Liver (tissue), 9 donors: ENCODE measurements around the gene AEBP2. TPM values are rescaled to one million over a fixed set of nuclear protein-coding genes. Genes with fewer than 3 reads are reported as not detected.

ENCODE experiments used
- DNase-seq: peaks from one replicate; pipeline ENCODE4 v3.0.0-alpha.2; 2017; ENCODE audit warnings: low spot score
- H3K27ac ChIP-seq, 2 donors: one replicate each; pipeline ENCODE4 v1.7.0; 2013; ENCODE audit warnings: inconsistent platforms in 2 of 2, low read length in 2 of 2, control low read depth in 1 of 2, low read depth in 1 of 2, mild to moderate bottlenecking in 1 of 2
- H3K27me3 ChIP-seq, 4 donors: one replicate each; pipeline versions ENCODE4 v1.6.1 to v1.7.0; 2013; ENCODE audit warnings: low read length in 3 of 4, inconsistent platforms in 1 of 4, mild to moderate bottlenecking in 1 of 4, moderate library complexity in 1 of 4; ENCODE audit not compliant: control insufficient read depth in 4 of 4, insufficient read depth in 4 of 4
- H3K36me3 ChIP-seq, 4 donors: one replicate each; pipeline versions ENCODE4 v1.6.1 to v1.7.0; 2013; ENCODE audit warnings: low read length in 3 of 4, mild to moderate bottlenecking in 3 of 4, low read depth in 1 of 4, moderate library complexity in 1 of 4; ENCODE audit not compliant: control insufficient read depth in 4 of 4, insufficient read depth in 3 of 4
- H3K4me1 ChIP-seq, 4 donors: one replicate each; pipeline versions ENCODE4 v1.6.1 to v1.7.0; 2013; ENCODE audit warnings: low read length in 3 of 4, mild to moderate bottlenecking in 3 of 4, moderate library complexity in 1 of 4; ENCODE audit not compliant: control insufficient read depth in 4 of 4, insufficient read depth in 4 of 4
- H3K4me3 ChIP-seq, 3 donors: one replicate each; pipeline versions ENCODE4 v1.6.1 to v1.7.0; 2013; ENCODE audit warnings: low read length in 3 of 3, control low read depth in 1 of 3, low read depth in 1 of 3, mild to moderate bottlenecking in 1 of 3
- H3K9ac ChIP-seq, 2 donors: one replicate each; pipeline ENCODE4 v1.7.0; 2013; ENCODE audit warnings: low read length in 2 of 2, mild to moderate bottlenecking in 2 of 2, moderate library complexity in 2 of 2, control low read depth in 1 of 2, low read depth in 1 of 2
- H3K9me3 ChIP-seq, 4 donors: one replicate each; pipeline versions ENCODE4 v1.6.1 to v1.7.0; 2013; ENCODE audit warnings: low read length in 3 of 4; ENCODE audit not compliant: control insufficient read depth in 4 of 4
- EGR1 ChIP-seq, 2 donors: IDR thresholded peaks; 2 replicates each; pipeline ENCODE4 v1.6.1; 2016 to 2018; ENCODE audit warnings: antibody characterized with exemption in 2 of 2, low read depth in 2 of 2
- FOXA1 ChIP-seq: IDR thresholded peaks from 2 replicates; pipeline ENCODE4 v1.6.1; 2016; ENCODE audit warnings: antibody characterized with exemption
- FOXA2 ChIP-seq: IDR thresholded peaks from 2 replicates; pipeline ENCODE4 v1.6.1; 2016; ENCODE audit warnings: antibody characterized with exemption
- GABPA ChIP-seq, 2 donors: IDR thresholded peaks in 1 of 2; conservative IDR thresholded peaks in 1 of 2; 2 replicates each; pipeline ENCODE4 v1.6.1; 2016; ENCODE audit warnings: antibody characterized with exemption in 2 of 2, mild to moderate bottlenecking in 1 of 2, moderate library complexity in 1 of 2
- HNF4A ChIP-seq, 2 donors: conservative IDR thresholded peaks; 2 replicates each; pipeline ENCODE4 v1.6.1; 2016; ENCODE audit warnings: antibody characterized with exemption in 2 of 2, mild to moderate bottlenecking in 2 of 2
- HNF4G ChIP-seq: IDR thresholded peaks from 2 replicates; pipeline ENCODE4 v1.6.1; 2016; ENCODE audit warnings: antibody characterized with exemption
- JUND ChIP-seq, 2 donors: IDR thresholded peaks; 2 replicates each; pipeline ENCODE4 v1.6.1; 2016; ENCODE audit warnings: antibody characterized with exemption in 2 of 2
- NR2F2 ChIP-seq: IDR thresholded peaks from 2 replicates; pipeline ENCODE4 v1.6.1; 2016; ENCODE audit warnings: antibody characterized with exemption
- RAD21 ChIP-seq, 2 donors: IDR thresholded peaks; 2 replicates each; pipeline ENCODE4 v1.6.1; 2016; ENCODE audit warnings: antibody characterized with exemption in 2 of 2, mild to moderate bottlenecking in 2 of 2
- RXRA ChIP-seq, 2 donors: IDR thresholded peaks; 2 replicates each; pipeline ENCODE4 v1.6.1; 2017 to 2018; ENCODE audit warnings: antibody characterized with exemption in 2 of 2, mild to moderate bottlenecking in 1 of 2
- SP1 ChIP-seq: IDR thresholded peaks from 2 replicates; pipeline ENCODE4 v1.6.1; 2018; ENCODE audit warnings: antibody characterized with exemption, mild to moderate bottlenecking
- TAF1 ChIP-seq: conservative IDR thresholded peaks from 2 replicates; pipeline ENCODE4 v1.6.1; 2016; ENCODE audit warnings: antibody characterized with exemption, mild to moderate bottlenecking
- YY1 ChIP-seq: IDR thresholded peaks from 2 replicates; pipeline ENCODE4 v1.6.1; 2016; ENCODE audit warnings: antibody characterized with exemption, mild to moderate bottlenecking
- ZBTB33 ChIP-seq: IDR thresholded peaks from 2 replicates; pipeline ENCODE4 v1.6.1; 2016; ENCODE audit warnings: antibody characterized with exemption
- WGBS: extraction: QIAGEN DNeasy Blood & Tissue Kit; methylation state at CpG from one replicate; pipeline ENCODE4 v1.1.7; 2013; 5-methylcytosine and 5-hydroxymethylcytosine counted together
- polyA plus RNA-seq, 2 donors: library from polyadenylated mRNA; stranded (reverse) in 1 of 2; unstranded in 1 of 2; fragments of 200-250 nt in 1 of 2; fragments of >200 nt in 1 of 2; fragmentation: Nextera tagmentation in 1 of 2; extraction: Ambion mirVana in 1 of 2; gene quantifications; one replicate each; pipeline versions ENCODE4 v1.2.1 to v1.2.3, GENCODE V29; 2013 to 2015
- total RNA-seq, 2 donors: library from RNA; depleted of rRNA; stranded (reverse); fragments of >200 nt; gene quantifications; one replicate each; pipeline ENCODE4 v1.2.3, GENCODE V29; 2014
- TF ChIP-seq, protein P1 (sequence below): IDR thresholded peaks from 2 replicates; pipeline ENCODE4 v1.6.1; 2016; ENCODE audit warnings: antibody characterized with exemption
- TF ChIP-seq, protein P2 (sequence below): fragments of 150-350 bp; IDR thresholded peaks from 2 replicates; pipeline ENCODE4 v1.5.1; 2017; ENCODE audit warnings: improper control_type of control experiment, low read depth, low read length; ENCODE audit not compliant: missing input control
- TF ChIP-seq, protein P3 (sequence below): IDR thresholded peaks from 2 replicates; pipeline ENCODE4 v1.6.1; 2016; ENCODE audit warnings: antibody characterized with exemption, mild to moderate bottlenecking
- donor health status: healthy.
- donor health status: healthy.
- donor health status: healthy.
- donor health status: healthy.
- donor health status: healthy.

The AEBP2 gene
- total and polyA plus RNA-seq, 4 donors: 4.6 to 18.8 (median 8.9) TPM

GRCh38 chr12:19451196-19451595 is 11.9 kb downstream of the AEBP2 start:
- Histone ChIP-seq H3K9me3 (no peaks in the 10 kb centered on the region), H3K27me3 (no peaks in the 10 kb centered on the region), H3K9ac (no peak overlapping the region), H3K27ac (no peak overlapping the region), H3K36me3 (peaks cover 0 to 2% (median 0%) of the 10 kb centered on the region in 4 donors), H3K4me1 (peaks cover 0 to 4% (median 0%) of the 10 kb centered on the region in 4 donors), H3K4me3 (no peak overlapping the region)
- no peak for DNase-seq
- WGBS: 69% methylated on average over 6 of the region's 6 CpGs
- no peak for TF ChIP-seq RXRA (IDR thresholded peaks at IDR 0.05)
- TF ChIP-seq RAD21 (IDR thresholded peaks at IDR 0.05): no peak
- no peak for TF ChIP-seq HNF4A (conservative IDR thresholded peaks at IDR 0.05)
- TF ChIP-seq HNF4G: no peak
- TF ChIP-seq JUND (IDR thresholded peaks at IDR 0.05): no peak
- TF ChIP-seq, protein P1, sequence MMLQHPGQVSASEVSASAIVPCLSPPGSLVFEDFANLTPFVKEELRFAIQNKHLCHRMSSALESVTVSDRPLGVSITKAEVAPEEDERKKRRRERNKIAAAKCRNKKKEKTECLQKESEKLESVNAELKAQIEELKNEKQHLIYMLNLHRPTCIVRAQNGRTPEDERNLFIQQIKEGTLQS: no peak
- TF ChIP-seq TAF1: no peak
- TF ChIP-seq FOXA1: no peak
- TF ChIP-seq FOXA2: no peak
- TF ChIP-seq YY1: no peak
- TF ChIP-seq, protein P2, sequence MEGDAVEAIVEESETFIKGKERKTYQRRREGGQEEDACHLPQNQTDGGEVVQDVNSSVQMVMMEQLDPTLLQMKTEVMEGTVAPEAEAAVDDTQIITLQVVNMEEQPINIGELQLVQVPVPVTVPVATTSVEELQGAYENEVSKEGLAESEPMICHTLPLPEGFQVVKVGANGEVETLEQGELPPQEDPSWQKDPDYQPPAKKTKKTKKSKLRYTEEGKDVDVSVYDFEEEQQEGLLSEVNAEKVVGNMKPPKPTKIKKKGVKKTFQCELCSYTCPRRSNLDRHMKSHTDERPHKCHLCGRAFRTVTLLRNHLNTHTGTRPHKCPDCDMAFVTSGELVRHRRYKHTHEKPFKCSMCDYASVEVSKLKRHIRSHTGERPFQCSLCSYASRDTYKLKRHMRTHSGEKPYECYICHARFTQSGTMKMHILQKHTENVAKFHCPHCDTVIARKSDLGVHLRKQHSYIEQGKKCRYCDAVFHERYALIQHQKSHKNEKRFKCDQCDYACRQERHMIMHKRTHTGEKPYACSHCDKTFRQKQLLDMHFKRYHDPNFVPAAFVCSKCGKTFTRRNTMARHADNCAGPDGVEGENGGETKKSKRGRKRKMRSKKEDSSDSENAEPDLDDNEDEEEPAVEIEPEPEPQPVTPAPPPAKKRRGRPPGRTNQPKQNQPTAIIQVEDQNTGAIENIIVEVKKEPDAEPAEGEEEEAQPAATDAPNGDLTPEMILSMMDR: no peak
- TF ChIP-seq EGR1 (IDR thresholded peaks at IDR 0.05; ENCODE audit: low read depth in 2 of 2): no peak
- TF ChIP-seq GABPA (IDR thresholded peaks at IDR 0.05 in 1 of 2, conservative IDR thresholded peaks at IDR 0.05 in 1 of 2): no peak

GRCh38 chr12:19453961-19454360 is 14.7 kb downstream of the AEBP2 start:
- Histone ChIP-seq H3K27me3 (no peaks in the 10 kb centered on the region), H3K9ac (no peak overlapping the region), H3K36me3 (no peaks in the 10 kb centered on the region), H3K9me3 (no peaks in the 10 kb centered on the region), H3K27ac (no peak overlapping the region), H3K4me1 (peaks cover 0 to 3% (median 0%) of the 10 kb centered on the region in 4 donors), H3K4me3 (no peak overlapping the region)
- WGBS: 86% methylated on average over 7 of the region's 7 CpGs
- no peak for DNase-seq
- TF ChIP-seq TAF1 (no peak), HNF4G (no peak), SP1 (no peak), RAD21 (IDR thresholded peaks at IDR 0.05) (no peak), YY1 (no peak), HNF4A (conservative IDR thresholded peaks at IDR 0.05) (no peak), FOXA2 (no peak), NR2F2 (no peak), FOXA1 (no peak), EGR1 (IDR thresholded peaks at IDR 0.05; ENCODE audit: low read depth in 2 of 2) (no peak), GABPA (IDR thresholded peaks at IDR 0.05 in 1 of 2, conservative IDR thresholded peaks at IDR 0.05 in 1 of 2) (no peak), ZBTB33 (no peak)
- TF ChIP-seq, protein P3, sequence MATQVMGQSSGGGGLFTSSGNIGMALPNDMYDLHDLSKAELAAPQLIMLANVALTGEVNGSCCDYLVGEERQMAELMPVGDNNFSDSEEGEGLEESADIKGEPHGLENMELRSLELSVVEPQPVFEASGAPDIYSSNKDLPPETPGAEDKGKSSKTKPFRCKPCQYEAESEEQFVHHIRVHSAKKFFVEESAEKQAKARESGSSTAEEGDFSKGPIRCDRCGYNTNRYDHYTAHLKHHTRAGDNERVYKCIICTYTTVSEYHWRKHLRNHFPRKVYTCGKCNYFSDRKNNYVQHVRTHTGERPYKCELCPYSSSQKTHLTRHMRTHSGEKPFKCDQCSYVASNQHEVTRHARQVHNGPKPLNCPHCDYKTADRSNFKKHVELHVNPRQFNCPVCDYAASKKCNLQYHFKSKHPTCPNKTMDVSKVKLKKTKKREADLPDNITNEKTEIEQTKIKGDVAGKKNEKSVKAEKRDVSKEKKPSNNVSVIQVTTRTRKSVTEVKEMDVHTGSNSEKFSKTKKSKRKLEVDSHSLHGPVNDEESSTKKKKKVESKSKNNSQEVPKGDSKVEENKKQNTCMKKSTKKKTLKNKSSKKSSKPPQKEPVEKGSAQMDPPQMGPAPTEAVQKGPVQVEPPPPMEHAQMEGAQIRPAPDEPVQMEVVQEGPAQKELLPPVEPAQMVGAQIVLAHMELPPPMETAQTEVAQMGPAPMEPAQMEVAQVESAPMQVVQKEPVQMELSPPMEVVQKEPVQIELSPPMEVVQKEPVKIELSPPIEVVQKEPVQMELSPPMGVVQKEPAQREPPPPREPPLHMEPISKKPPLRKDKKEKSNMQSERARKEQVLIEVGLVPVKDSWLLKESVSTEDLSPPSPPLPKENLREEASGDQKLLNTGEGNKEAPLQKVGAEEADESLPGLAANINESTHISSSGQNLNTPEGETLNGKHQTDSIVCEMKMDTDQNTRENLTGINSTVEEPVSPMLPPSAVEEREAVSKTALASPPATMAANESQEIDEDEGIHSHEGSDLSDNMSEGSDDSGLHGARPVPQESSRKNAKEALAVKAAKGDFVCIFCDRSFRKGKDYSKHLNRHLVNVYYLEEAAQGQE: no peak
- TF ChIP-seq, protein P2: no peak
